ENCODE measurements around the gene PRMT5. TPM values are rescaled to one million over a fixed set of nuclear protein-coding genes. Genes with fewer than 3 reads are reported as not detected.

Gene PRMT5
- total and polyA plus RNA-seq, 2 donors (not counting 3 experiments of a cell fraction or from before 2014, with no cell fraction given): 73.1 to 197 TPM

DNA sequence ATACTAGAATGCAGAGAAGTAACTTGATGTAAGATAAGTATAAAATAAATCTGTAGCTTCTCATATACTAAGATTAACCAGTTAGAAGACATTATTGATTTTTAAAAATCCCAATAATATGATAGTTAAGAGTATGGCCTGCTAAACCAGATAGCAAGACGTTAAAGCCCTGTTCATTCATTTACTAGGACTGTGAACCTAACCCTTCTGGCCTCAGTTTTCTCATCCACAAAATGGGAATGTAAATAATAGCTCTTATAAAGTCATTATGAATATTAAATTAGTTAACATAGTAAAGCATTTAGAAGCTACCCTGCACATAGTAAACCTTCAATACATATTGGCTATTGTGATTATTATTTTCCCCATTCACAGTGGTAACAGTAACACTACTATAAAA is 6.0 kb upstream of the PRMT5 start:
- DNase-seq (ENCODE audit: low read depth, low spot score) (no peak), FAIRE-seq (no peak)
- intact Hi-C loops (cut with micrococcal nuclease) (no loop called here), dilution Hi-C loops (cut with MboI; ENCODE audit: extremely low pct_ligation_motif_present, low sequenced_read_pairs) (no loop called here)
- TF ChIP-seq JUN (IDR thresholded peaks at IDR 0.05; ENCODE audit: borderline replicate concordance, insufficient read depth, insufficient read length, low read depth): no peak
- no peak for TF ChIP-seq FOS (IDR thresholded peaks at IDR 0.05; ENCODE audit: borderline replicate concordance, insufficient read depth, low read length)
- ChIA-PET CTCF (interaction anchor here (0.6 to 2.2 kb wide), 3 partner anchors 21 to 51 kb away, joined by 3 to 5 read pairs (median 3); partner anchors contain the start of gene HAUS4), POLR2A (no interaction called here)
- Histone ChIP-seq H4K20me1 (replicated peaks; ENCODE audit: control insufficient read depth, extremely low read depth, insufficient read depth, low read length) (no peaks in the 10 kb centered on the region), H3K4me2 (ENCODE audit: insufficient read depth, low read length) (no peak overlapping the region), H3K9me3 (replicated peaks; ENCODE audit: control insufficient read depth, insufficient read depth, low read length) (no peaks in the 10 kb centered on the region), H3K9me1 (replicated peaks; ENCODE audit: control insufficient read depth, extremely low read depth, insufficient read depth, low read length) (no peaks in the 10 kb centered on the region), H3K79me2 (ENCODE audit: control insufficient read depth, insufficient read depth, low read length) (no peaks in the 10 kb centered on the region), H3K4me3 (replicated peaks in 1 of 3; ENCODE audit: insufficient read depth in 1 of 3, low read depth in 1 of 3, low read length in 3 of 3) (no peak overlapping the region), H2AFZ (ENCODE audit: low read depth, low read length) (no peak overlapping the region), H3K36me3 (ENCODE audit: control insufficient read depth in 2 of 2, extremely low read depth in 1 of 2, insufficient read depth in 2 of 2, low read length in 2 of 2) (no peaks in the 10 kb centered on the region), H3K4me1 (ENCODE audit: control insufficient read depth, extremely low read depth, insufficient read depth, low read length) (peaks cover 2% of the 10 kb centered on the region), H3K27ac (ENCODE audit: insufficient read depth, low read depth, low read length) (no peak overlapping the region), H3K27me3 (ENCODE audit: control insufficient read depth in 2 of 2, insufficient read depth in 2 of 2, low read length in 2 of 2) (no peaks in the 10 kb centered on the region), H3K9ac (replicated peaks; ENCODE audit: extremely low read depth, insufficient read depth, low read length) (no peak overlapping the region)
- BruUV-seq (replicated peaks): no TSS peak

DNA sequence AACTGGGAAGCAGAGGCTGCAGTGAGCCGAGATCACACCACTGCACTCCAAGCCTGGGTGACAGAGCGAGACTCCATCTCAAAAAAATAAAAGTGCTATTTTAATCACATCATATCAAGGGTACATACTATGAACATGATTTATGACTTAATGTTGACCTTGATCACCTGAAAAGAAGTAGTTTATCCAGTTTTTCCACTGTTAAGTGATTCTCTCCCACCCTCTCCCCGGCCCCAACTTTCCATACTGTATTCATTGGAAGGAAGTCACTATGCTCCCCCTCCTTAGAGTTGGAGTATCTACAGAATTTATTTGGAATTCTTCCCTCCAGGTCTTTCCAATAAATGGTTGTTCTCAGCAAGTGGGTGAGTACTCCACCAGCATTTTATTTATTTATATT is 3.0 kb upstream of the PRMT5 start:
- Histone ChIP-seq H3K9me1 (replicated peaks; ENCODE audit: control insufficient read depth, extremely low read depth, insufficient read depth, low read length) (no peaks in the 10 kb centered on the region), H3K27ac (ENCODE audit: insufficient read depth, low read depth, low read length) (no peak overlapping the region), H3K4me3 (replicated peaks in 1 of 3; ENCODE audit: insufficient read depth in 1 of 3, low read depth in 1 of 3, low read length in 3 of 3) (no peak overlapping the region), H3K4me2 (ENCODE audit: insufficient read depth, low read length) (no peak overlapping the region), H4K20me1 (replicated peaks; ENCODE audit: control insufficient read depth, extremely low read depth, insufficient read depth, low read length) (no peaks in the 10 kb centered on the region), H3K9ac (replicated peaks; ENCODE audit: extremely low read depth, insufficient read depth, low read length) (no peak overlapping the region), H3K27me3 (ENCODE audit: control insufficient read depth in 2 of 2, insufficient read depth in 2 of 2, low read length in 2 of 2) (no peaks in the 10 kb centered on the region), H3K9me3 (replicated peaks; ENCODE audit: control insufficient read depth, insufficient read depth, low read length) (no peaks in the 10 kb centered on the region), H3K79me2 (ENCODE audit: control insufficient read depth, insufficient read depth, low read length) (peaks cover 16% of the 10 kb centered on the region), H3K4me1 (ENCODE audit: control insufficient read depth, extremely low read depth, insufficient read depth, low read length) (peaks cover 16% of the 10 kb centered on the region), H3K36me3 (ENCODE audit: control insufficient read depth in 2 of 2, extremely low read depth in 1 of 2, insufficient read depth in 2 of 2, low read length in 2 of 2) (no peaks in the 10 kb centered on the region), H2AFZ (ENCODE audit: low read depth, low read length) (no peak overlapping the region)
- dilution Hi-C loops (cut with MboI; ENCODE audit: extremely low pct_ligation_motif_present, low sequenced_read_pairs): no loop called here
- TF ChIP-seq, protein P1, sequence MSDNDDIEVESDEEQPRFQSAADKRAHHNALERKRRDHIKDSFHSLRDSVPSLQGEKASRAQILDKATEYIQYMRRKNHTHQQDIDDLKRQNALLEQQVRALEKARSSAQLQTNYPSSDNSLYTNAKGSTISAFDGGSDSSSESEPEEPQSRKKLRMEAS (IDR thresholded peaks at IDR 0.05; ENCODE audit: insufficient read depth, insufficient read length): no peak
- TF ChIP-seq POLR2A (IDR thresholded peaks at IDR 0.05; ENCODE audit: low read depth, low read length) (no peak), GATA2 (IDR thresholded peaks at IDR 0.05; ENCODE audit: insufficient read depth, insufficient read length, low read depth, low read length) (no peak), POLR2AphosphoS5 (IDR thresholded peaks at IDR 0.05; ENCODE audit: insufficient read depth, low read depth, low read length) (no peak), JUN (IDR thresholded peaks at IDR 0.05; ENCODE audit: borderline replicate concordance, insufficient read depth, insufficient read length, low read depth) (no peak), FOS (IDR thresholded peaks at IDR 0.05; ENCODE audit: borderline replicate concordance, insufficient read depth, low read length) (no peak), MYC (IDR thresholded peaks at IDR 0.05; ENCODE audit: low read depth, low read length) (no peak), CTCF (IDR thresholded peaks at IDR 0.05; ENCODE audit: extremely low read depth in 1 of 2, insufficient read depth in 1 of 2, low read depth in 1 of 2, low read length in 2 of 2) (no peak), EZH2 (IDR thresholded peaks at IDR 0.05; ENCODE audit: borderline replicate concordance, low read depth, low read length, severe bottlenecking) (no peak)
- intact Hi-C loops (cut with micrococcal nuclease): loop anchor here (5.0 kb wide), 1 partner anchor 1180 kb away; the partner anchor contains the start of genes DCAF11 and NRL
- DNase-seq (ENCODE audit: low read depth, low spot score) (no peak), FAIRE-seq (no peak)
- POLR2A ChIA-PET: no interaction called here
- no TSS peak for BruUV-seq (replicated peaks)
- CTCF ChIA-PET: interaction anchor here (1.3 kb wide), 1 partner anchor 137 kb away, joined by 3 read pairs; no protein-coding TSS in a partner anchor

Data from endothelial cell of umbilical vein (primary cell).